Mesenchymal stem cell (in vitro differentiated cells and primary cell): Measurements from ENCODE around the gene ERVH48-1.
A peak's percentile ranks its signal among the peaks of the same experiment; 100 is the strongest.
"Not testable (repeated sequence)": the region's sequence is repeated elsewhere in the genome, so short reads cannot be mapped to it uniquely, and the experiment has no call there.

ENCODE experiments used
- DNase-seq: peaks from one replicate; pipeline ENCODE4 v3.0.0-alpha.2; 2013
- H2AFZ ChIP-seq: one replicate; pipeline ENCODE4 v1.6.1; 2013; ENCODE audit warnings: low read depth, mild to moderate bottlenecking, control low read depth, inconsistent platforms, low read length, moderate library complexity
- H2AK5ac ChIP-seq: 2 replicates; pipeline ENCODE4 v1.6.1; 2013; ENCODE audit warnings: low read length, moderate library complexity, mild to moderate bottlenecking, inconsistent platforms; ENCODE audit not compliant: severe bottlenecking
- H2BK120ac ChIP-seq: one replicate; pipeline ENCODE4 v1.6.1; 2013; ENCODE audit warnings: low read depth, mild to moderate bottlenecking, inconsistent platforms, low read length, moderate library complexity
- H2BK12ac ChIP-seq, 2 experiments: one replicate each; pipeline ENCODE4 v1.6.1; 2013; ENCODE audit warnings: inconsistent platforms in 2 of 2, low read length in 2 of 2, mild to moderate bottlenecking in 2 of 2, moderate library complexity in 2 of 2, control low read depth in 1 of 2
- H2BK15ac ChIP-seq: one replicate; pipeline ENCODE4 v1.6.1; 2013; ENCODE audit warnings: mild to moderate bottlenecking, low read depth, inconsistent platforms; ENCODE audit not compliant: poor library complexity, severe bottlenecking
- H2BK5ac ChIP-seq: 2 replicates; pipeline ENCODE4 v1.6.1; 2013; ENCODE audit warnings: low read depth, mild to moderate bottlenecking, low read length, control low read depth, inconsistent platforms; ENCODE audit not compliant: poor library complexity, severe bottlenecking
- H3K14ac ChIP-seq, 2 experiments: one replicate each; pipeline ENCODE4 v1.6.1; 2013; ENCODE audit warnings: inconsistent platforms in 2 of 2, low read length in 2 of 2, control low read depth in 1 of 2, mild to moderate bottlenecking in 1 of 2, moderate library complexity in 1 of 2
- H3K18ac ChIP-seq, 2 experiments: one replicate each; pipeline ENCODE4 v1.6.1; 2013; ENCODE audit warnings: inconsistent platforms in 2 of 2, low read length in 2 of 2, control low read depth in 1 of 2, low read depth in 1 of 2, mild to moderate bottlenecking in 1 of 2
- H3K23ac ChIP-seq, 2 experiments: one replicate each; pipeline ENCODE4 v1.6.1; 2013; ENCODE audit warnings: inconsistent platforms in 2 of 2, low read length in 2 of 2, mild to moderate bottlenecking in 2 of 2, moderate library complexity in 2 of 2, control low read depth in 1 of 2
- H3K27ac ChIP-seq: 2 replicates; pipeline ENCODE4 v1.5.1; 2013; ENCODE audit warnings: mild to moderate bottlenecking, moderate library complexity, low read length, control low read depth, inconsistent platforms; ENCODE audit not compliant: poor library complexity, severe bottlenecking
- H3K27me3 ChIP-seq, 2 experiments: 2 replicates each; pipeline versions ENCODE4 v1.6.1 to v1.7.0; 2013; ENCODE audit warnings: low read length in 2 of 2, mild to moderate bottlenecking in 2 of 2, moderate library complexity in 2 of 2, control low read depth in 1 of 2, inconsistent platforms in 1 of 2; ENCODE audit not compliant: control insufficient read depth in 1 of 2, insufficient read depth in 1 of 2
- H3K36me3 ChIP-seq, 2 experiments: 2 replicates each; pipeline versions ENCODE4 v1.6.1 to v1.7.0; 2013; ENCODE audit warnings: low read length in 2 of 2, control low read depth in 1 of 2, inconsistent platforms in 1 of 2, low read depth in 1 of 2, mild to moderate bottlenecking in 1 of 2; ENCODE audit not compliant: insufficient read depth in 2 of 2, control insufficient read depth in 1 of 2
- H3K4ac ChIP-seq, 2 experiments: one replicate each; pipeline ENCODE4 v1.6.1; 2013; ENCODE audit warnings: inconsistent platforms in 2 of 2, low read length in 2 of 2, mild to moderate bottlenecking in 2 of 2, moderate library complexity in 2 of 2, control low read depth in 1 of 2, low read depth in 1 of 2
- H3K4me1 ChIP-seq: 2 replicates; pipeline ENCODE4 v1.6.1; 2013; ENCODE audit warnings: low read depth, low read length, control low read depth; ENCODE audit not compliant: control insufficient read depth, insufficient read depth
- H3K4me2 ChIP-seq: 2 replicates; pipeline ENCODE4 v1.6.1; 2013; ENCODE audit warnings: low read length, mild to moderate bottlenecking, inconsistent platforms; ENCODE audit not compliant: poor library complexity, severe bottlenecking
- H3K4me3 ChIP-seq, 2 experiments: 2 replicates each; pipeline versions ENCODE4 v1.5.1 to v1.7.0; 2013; ENCODE audit warnings: low read length in 2 of 2, mild to moderate bottlenecking in 2 of 2, control low read depth in 1 of 2, low read depth in 1 of 2; ENCODE audit not compliant: insufficient read depth in 1 of 2
- H3K79me1 ChIP-seq: replicated peaks from 2 replicates; pipeline ENCODE4 v1.6.1; 2013; ENCODE audit warnings: mild to moderate bottlenecking, control low read depth, low read length, inconsistent platforms; ENCODE audit not compliant: poor library complexity, severe bottlenecking
- H3K9ac ChIP-seq: 2 replicates; pipeline ENCODE4 v1.7.0; 2013; ENCODE audit warnings: mild to moderate bottlenecking, low read length, moderate library complexity
- H3K9me3 ChIP-seq: 2 replicates; pipeline ENCODE4 v1.7.0; 2013; ENCODE audit warnings: mild to moderate bottlenecking, low read length; ENCODE audit not compliant: control insufficient read depth
- H4K8ac ChIP-seq: one replicate; pipeline ENCODE4 v1.6.1; 2013; ENCODE audit warnings: inconsistent platforms, mild to moderate bottlenecking, low read length, moderate library complexity
- H4K91ac ChIP-seq: one replicate; pipeline ENCODE4 v1.6.1; 2013; ENCODE audit warnings: mild to moderate bottlenecking, low read length, inconsistent platforms
- WGBS: methylation state at CpG from one replicate; pipeline ENCODE4 v1.1.7; 2013; ENCODE audit warnings: mixed read lengths; 5-methylcytosine and 5-hydroxymethylcytosine counted together

Gene ERVH48-1

DNA sequence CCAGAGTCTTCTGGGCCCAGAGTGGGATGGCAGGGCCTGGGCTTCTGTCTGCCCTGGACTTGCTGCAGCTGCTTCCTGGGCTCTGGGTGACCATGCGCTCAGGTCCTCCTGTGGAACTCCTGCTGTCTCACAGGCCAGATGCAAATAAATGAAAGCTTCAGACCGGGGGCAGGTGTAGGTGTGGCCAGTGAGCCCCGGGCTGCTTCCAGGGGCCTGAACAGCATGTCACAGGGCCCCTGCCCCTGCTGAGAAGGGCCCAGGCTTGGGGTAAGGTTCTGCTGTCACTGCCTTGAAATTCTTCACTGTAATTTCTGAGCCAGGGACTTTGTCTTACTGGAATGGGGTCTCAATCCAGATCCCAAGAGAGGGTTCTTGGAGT, 46.5 kb upstream of the ERVH48-1 start:
- Histone ChIP-seq H2BK12ac (peak overlapping the region in 1 of 2 experiments; percentile 18), H2BK5ac (no peak overlapping the region), H3K79me1 (no peaks in the 10 kb centered on the region), H2AK5ac (no peak overlapping the region), H3K36me3 (peaks cover 0 to 3% of the 10 kb centered on the region in 2 experiments), H4K91ac (no peak overlapping the region), H4K8ac (no peak overlapping the region), H3K9me3 (peaks cover under 1% of the 10 kb centered on the region), H2BK15ac (no peak overlapping the region), H3K27me3 (no peaks in the 10 kb centered on the region), H3K14ac (no peak overlapping the region), H3K27ac (no peak overlapping the region), H3K4me3 (no peak overlapping the region), H3K4me1 (peaks cover 8% of the 10 kb centered on the region), H2BK120ac (no peak overlapping the region), H3K4ac (no peak overlapping the region), H2AFZ (no peak overlapping the region), H3K18ac (peak overlapping the region in 1 of 2 experiments; percentile 21), H3K9ac (no peak overlapping the region), H3K23ac (no peak overlapping the region), H3K4me2 (no peak overlapping the region)
- WGBS, result 51% methylated on average over 3 of the region's 3 CpGs
- no peak for DNase-seq

DNA sequence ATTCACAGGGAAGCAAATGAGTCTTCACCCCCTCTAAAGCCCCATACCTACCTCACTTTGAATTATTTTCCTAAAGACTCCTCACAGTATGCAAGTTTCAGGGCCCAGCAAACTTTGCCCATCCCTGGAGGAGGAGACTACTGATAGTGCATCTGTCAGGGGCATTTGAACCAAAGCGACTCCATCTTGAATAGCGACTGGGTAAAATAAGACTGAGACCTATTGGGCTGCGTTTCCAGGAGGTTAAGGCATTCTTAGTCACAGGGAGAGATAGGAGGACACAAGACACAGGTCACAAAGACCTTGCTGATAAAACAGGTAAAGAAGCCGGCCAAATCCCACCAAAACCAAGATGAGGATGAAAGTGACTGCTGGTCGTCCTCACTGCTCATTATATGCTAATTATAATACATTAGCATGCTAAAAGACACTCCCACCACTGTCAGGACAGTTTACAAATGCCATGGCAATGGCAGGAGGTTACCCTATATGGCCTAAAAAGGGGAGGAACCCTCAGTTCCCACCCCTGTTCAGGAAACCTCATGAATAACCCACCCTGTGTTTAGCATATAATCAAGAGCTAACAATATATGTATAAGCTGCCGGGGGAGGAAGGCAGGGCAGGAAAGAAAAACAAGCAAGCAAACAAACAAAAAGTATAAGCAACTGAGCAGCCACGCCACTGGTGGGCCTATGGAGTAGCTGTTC, 45.7 kb upstream of the ERVH48-1 start:
- H3K4me1 ChIP-seq, result peaks cover 8% of the 10 kb centered on the region
- no peak overlapping the region for H2BK120ac ChIP-seq
- H2BK12ac ChIP-seq, result no peak overlapping the region
- no peaks in the 10 kb centered on the region for H3K9me3 ChIP-seq
- H2BK15ac ChIP-seq, result no peak overlapping the region
- no peak overlapping the region for H4K91ac ChIP-seq
- no peak overlapping the region for H2AK5ac ChIP-seq
- H3K4ac ChIP-seq, result no peak overlapping the region
- H3K79me1 ChIP-seq, result no peaks in the 10 kb centered on the region
- H3K9ac ChIP-seq, result no peak overlapping the region
- no peak overlapping the region for H3K23ac ChIP-seq
- no peaks in the 10 kb centered on the region for H3K27me3 ChIP-seq
- H2AFZ ChIP-seq, result no peak overlapping the region
- H3K4me2 ChIP-seq, result no peak overlapping the region
- H2BK5ac ChIP-seq, result no peak overlapping the region
- no peaks in the 10 kb centered on the region for H3K36me3 ChIP-seq
- no peak overlapping the region for H3K4me3 ChIP-seq
- no peak overlapping the region for H3K18ac ChIP-seq
- no peak overlapping the region for H4K8ac ChIP-seq
- DNase-seq, result no peak
- H3K27ac ChIP-seq, result no peak overlapping the region
- 89% methylated on average over 7 of the region's 7 CpGs for WGBS
- no peak overlapping the region for H3K14ac ChIP-seq

DNA sequence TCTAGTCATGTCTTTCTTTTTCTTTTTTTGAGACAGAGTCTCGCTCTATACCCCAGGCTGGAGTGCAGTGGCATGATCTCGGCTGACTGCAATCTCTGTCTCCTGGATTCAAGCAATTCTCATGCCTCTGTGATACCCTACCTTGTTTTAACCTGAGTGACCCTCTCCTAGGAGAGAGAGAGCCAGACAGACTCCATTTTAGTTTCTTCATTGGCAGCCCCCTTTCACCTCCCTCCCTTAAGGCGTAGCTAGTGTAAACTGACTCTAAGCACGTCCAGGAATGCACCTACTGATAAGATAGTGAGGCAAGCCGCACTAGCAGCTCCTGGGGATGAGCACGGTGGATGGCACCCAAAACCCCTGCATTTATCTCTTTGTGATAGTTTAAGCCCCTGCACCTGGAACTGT, 43.8 kb upstream of the ERVH48-1 start:
- H3K4me2 ChIP-seq, result no peak overlapping the region
- H3K9ac ChIP-seq, result no peak overlapping the region
- H2AK5ac ChIP-seq, result no peak overlapping the region
- H4K91ac ChIP-seq, result no peak overlapping the region
- H3K27me3 ChIP-seq, result no peaks in the 10 kb centered on the region
- H2BK5ac ChIP-seq, result no peak overlapping the region
- H3K18ac ChIP-seq, result peak overlapping the region in 1 of 2 experiments; percentile 34
- no peak overlapping the region for H2BK12ac ChIP-seq
- peaks cover 8% of the 10 kb centered on the region for H3K4me1 ChIP-seq
- no peak overlapping the region for H4K8ac ChIP-seq
- H3K9me3 ChIP-seq, result no peaks in the 10 kb centered on the region
- no peak overlapping the region for H2BK15ac ChIP-seq
- no peak overlapping the region for H2AFZ ChIP-seq
- no peak overlapping the region for H3K4ac ChIP-seq
- H2BK120ac ChIP-seq, result no peak overlapping the region
- H3K14ac ChIP-seq, result no peak overlapping the region
- WGBS, result 45% methylated on average over 6 of the region's 6 CpGs
- no peak overlapping the region for H3K23ac ChIP-seq
- no peak for DNase-seq
- H3K4me3 ChIP-seq, result no peak overlapping the region
- H3K79me1 ChIP-seq, result no peaks in the 10 kb centered on the region
- H3K36me3 ChIP-seq, result no peaks in the 10 kb centered on the region
- no peak overlapping the region for H3K27ac ChIP-seq

DNA sequence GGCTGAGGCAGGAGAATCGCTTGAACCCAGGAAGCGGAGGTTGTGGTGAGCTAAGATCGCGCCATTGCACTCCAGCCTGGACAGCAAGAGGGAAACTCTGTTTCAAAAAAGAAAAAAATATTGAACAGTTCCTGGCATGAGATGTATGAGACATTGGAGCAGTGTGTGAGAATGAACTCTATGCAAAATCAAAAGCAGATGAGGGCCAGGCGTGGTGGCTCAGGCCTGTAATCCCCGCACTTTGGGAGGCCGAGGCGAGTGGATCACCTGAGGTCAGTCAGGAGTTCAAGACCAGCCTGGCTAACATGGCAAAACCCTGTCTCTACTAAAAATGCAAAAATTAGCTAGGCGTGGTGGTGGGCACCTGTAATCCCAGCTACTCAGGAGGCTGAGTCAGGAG, 42.2 kb upstream of the ERVH48-1 start:
- not testable (repeated sequence) for H3K4me2 ChIP-seq, H2BK12ac ChIP-seq, H3K27ac ChIP-seq, H3K79me1 ChIP-seq, H4K91ac ChIP-seq, H3K14ac ChIP-seq, H3K4me3 ChIP-seq, H3K23ac ChIP-seq, H4K8ac ChIP-seq, H3K4me1 ChIP-seq, H3K18ac ChIP-seq, DNase-seq, H3K9me3 ChIP-seq, H3K9ac ChIP-seq, H3K4ac ChIP-seq, H3K36me3 ChIP-seq, H2BK5ac ChIP-seq, H2BK120ac ChIP-seq, H2AFZ ChIP-seq, H2BK15ac ChIP-seq, H2AK5ac ChIP-seq, H3K27me3 ChIP-seq
- 99% methylated on average over 9 of the region's 9 CpGs for WGBS
